Subcutaneous adipose tissue (tissue), 4 donors: ENCODE results near the gene RNF181. TPM values are rescaled to one million over a fixed set of nuclear protein-coding genes. Genes with fewer than 3 reads are reported as not detected.

ENCODE experiments used
- total RNA-seq, 4 donors: library from RNA; depleted of rRNA; stranded (reverse); fragments of >200 nt; gene quantifications; one replicate each; pipeline ENCODE4 v1.1.0, GENCODE V29; 2016
- TF ChIP-seq, protein P1 (sequence below): fragments of 450-650 bp; IDR thresholded peaks from one replicate; pipeline ENCODE4 v1.5.1; 2016; ENCODE audit warnings: low read depth, mild to moderate bottlenecking, control low read depth, antibody characterized with exemption, moderate library complexity

Gene RNF181
- total RNA-seq, 4 donors from 2014 or later: 150 to 213 (median 158) TPM

DNA sequence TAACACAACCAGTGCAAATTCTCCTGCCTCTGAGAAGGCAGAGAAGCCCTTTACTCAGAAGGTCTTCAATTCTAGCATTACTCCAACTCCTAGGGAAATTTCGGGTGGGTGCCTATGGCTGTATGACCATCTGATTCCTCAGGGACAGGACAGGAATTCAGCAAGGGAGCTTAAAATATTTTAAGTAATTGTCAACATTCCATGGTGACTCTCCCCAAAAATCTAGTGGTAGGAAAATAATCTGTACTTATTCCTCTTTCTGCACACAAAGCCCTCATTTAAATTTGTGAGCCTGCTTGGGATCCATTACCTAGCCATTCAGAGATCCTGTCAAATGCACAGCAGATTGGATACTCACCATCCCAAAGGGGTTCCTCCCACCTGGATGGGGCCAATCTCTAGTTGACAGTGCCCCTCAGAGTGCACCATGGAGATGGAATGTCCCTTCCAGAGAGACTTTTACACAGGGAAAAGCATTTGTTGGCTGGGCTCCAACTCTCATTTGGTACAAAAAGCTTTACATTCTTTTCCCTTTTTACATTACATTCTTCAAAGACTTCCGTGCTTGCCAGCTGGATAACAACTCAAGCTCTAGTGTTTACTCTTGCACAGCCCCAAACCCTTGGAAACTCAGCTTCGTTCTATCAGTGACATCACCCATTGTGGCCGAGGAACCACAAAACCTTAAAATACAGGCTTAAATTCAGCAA, 10.0 kb downstream of the RNF181 start:
- TF ChIP-seq, protein P1, sequence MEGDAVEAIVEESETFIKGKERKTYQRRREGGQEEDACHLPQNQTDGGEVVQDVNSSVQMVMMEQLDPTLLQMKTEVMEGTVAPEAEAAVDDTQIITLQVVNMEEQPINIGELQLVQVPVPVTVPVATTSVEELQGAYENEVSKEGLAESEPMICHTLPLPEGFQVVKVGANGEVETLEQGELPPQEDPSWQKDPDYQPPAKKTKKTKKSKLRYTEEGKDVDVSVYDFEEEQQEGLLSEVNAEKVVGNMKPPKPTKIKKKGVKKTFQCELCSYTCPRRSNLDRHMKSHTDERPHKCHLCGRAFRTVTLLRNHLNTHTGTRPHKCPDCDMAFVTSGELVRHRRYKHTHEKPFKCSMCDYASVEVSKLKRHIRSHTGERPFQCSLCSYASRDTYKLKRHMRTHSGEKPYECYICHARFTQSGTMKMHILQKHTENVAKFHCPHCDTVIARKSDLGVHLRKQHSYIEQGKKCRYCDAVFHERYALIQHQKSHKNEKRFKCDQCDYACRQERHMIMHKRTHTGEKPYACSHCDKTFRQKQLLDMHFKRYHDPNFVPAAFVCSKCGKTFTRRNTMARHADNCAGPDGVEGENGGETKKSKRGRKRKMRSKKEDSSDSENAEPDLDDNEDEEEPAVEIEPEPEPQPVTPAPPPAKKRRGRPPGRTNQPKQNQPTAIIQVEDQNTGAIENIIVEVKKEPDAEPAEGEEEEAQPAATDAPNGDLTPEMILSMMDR: no peak

DNA sequence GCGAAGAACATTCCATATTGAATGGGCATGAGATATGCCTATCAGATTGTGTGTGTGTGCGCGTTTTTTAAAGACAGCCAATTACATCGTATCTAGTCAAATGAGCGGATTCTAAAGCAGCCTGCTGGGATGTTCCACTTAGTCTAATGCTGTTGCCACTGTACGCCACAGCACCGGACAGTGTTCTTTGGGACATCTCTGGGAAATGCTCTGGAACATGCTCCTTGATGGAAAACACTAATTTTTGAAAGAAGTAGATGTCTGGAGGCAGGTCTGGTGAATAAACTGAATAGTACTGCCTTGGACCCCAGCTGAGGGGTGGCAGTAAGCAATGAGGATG, 10.5 kb downstream of the RNF181 start:
- TF ChIP-seq, protein P1: no peak

DNA sequence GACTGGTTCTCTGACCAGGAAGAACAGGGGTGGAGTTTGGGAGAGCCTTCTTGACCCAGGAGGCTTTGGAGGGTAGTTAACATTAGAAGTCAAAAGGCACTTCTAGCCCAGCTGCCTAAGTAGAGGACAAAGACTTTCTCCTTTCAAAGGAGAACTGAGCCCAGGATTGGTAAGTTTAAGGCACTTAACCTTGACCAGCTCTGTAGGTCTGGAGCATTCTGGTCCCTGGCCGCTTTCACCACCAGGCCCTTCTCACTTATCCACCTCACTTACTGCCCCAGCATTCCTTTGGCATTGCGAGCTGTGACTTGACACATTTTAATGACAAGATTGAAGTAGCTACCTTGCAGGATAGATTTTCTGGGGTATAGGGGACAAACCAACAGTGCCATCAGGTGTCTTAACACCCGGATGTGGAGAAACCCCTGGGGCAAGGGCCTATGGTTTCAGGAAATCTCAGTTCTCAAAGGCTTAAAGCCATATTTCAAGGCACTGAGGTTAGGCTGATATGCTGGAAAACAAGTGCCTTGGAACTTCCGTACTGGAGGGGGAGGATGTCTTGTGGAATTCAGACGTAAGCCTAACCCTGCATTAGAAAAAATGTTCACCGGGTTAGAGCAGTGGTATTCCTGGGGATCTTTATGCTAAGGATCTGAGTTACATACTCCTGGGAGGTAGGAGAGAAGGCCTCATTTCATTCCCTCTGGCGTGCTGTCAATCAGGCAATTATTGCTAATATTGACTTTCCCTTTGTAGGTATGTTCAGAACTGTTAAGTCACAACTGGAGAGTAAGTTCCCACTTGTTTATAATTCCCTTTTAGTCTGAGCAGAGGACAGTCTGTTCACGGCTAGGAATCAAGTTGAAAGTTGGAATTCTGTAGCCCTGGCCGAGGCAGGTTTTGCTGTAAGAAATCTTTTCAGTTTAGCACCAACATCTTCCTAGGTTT, 12.0 kb downstream of the RNF181 start:
- TF ChIP-seq, protein P1: no peak

DNA sequence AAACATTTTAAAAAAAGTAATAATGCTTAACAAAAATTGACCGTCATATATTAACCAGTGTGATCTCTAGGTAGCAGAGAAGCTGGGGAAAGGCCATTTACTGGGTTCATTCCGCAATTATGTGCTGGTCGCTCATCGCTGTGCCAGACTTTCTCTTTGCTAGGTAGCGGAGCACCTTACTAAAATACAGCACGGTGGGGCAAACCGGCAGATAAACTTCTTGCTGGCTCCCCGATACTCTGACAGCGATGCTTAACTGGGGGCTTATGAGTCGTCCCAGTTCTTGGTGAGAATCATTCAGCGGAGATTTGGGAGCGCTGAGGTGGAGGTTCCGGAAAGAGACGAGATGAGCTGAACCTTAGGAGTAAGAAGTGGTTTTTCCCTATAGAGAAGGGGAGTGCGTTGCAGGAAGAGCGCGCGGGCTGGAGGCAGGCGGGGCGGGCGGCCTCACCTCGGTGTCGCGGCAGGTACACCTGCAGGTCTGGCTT, 15.7 kb downstream of the RNF181 start:
- TF ChIP-seq, protein P1: no peak

DNA sequence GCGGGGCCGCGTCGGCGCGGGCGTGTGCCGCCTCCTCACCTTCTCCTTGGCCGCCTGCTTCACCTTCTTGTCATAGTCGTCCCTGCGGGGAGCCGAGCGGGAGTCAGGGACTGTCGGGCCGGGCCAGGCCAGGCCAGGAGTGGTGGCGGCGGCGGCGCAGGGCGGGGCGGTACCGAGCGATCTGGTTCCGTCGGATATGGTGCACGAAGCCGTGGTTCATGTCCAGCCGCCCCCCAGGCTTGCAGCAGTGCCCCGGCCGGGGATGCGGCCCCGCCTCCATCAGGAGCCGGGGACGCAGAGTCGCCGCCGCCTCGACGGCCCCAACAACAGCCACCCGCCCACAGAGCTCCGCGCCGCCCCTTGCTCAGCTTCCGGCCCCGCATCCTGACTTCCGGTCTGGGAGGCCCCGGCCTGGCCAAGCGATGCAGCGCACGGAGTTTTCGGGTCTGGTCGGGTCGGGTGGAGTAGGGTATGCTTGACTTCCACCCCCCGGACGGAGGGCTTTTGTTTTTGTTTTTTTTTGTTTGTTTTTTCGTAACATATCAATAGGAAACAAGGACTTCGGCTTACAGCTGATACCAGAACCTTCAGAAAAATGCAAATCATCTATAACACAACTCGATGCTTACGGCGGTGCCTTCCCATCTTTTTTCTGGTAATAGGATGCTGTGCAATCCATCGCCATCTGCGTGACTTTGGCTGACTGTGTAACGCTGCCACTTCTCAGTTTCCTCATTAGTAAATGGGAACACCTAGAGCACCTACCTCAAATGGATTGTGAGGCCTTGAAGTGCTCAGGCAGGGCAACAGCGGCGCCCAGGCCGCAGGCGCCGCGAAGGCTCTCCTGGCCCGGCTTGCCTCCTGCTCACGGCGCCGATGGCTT, 16.4 kb downstream of the RNF181 start, which contains the start of gene C2orf68:
C2orf68 (minus strand) TSS at position 362 of the 883 bp plus-strand sequence; CDS start at position 280, 82 bp downstream.
- TF ChIP-seq, protein P1: no peak

DNA sequence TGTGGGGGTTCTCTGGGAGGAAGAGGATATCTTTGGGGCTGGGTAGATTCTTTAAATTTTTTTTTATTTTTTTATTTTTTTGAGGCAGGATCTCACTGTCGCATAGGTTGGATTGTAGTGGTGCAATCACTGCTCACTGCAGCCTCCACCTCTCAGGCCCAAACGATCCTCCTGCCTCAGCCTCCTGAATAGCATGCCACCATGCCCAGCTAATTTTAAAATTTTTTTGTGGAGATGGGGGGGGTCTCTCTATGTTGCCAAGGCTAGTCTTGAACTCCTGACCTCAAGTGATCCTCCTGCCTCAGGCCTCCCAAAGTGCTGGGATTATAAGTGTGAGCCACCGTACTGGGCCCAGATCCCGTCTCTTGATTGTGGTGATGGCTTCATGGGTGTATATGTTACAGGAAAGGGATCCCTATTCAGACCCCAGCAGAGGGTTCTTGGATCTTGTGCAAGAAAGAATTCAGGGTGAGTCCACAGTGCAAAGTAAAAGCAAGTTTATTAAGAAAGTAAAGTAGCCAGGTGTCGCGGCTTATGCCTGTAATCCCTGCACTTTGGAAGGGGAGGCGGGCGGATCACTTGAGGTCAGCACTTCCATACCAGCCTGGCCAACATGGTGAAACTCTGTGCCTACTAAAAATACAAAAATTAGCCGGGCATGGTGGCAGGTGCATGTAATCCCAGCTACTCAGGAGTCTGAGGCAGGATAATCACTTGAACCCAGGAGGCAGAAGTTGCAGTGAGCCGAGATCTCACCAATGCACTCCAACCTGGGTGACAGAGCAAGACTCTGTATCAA, 18.4 kb downstream of the RNF181 start:
- TF ChIP-seq, protein P1: no peak
